GM12872 (cell line): ENCODE results near the gene GPR153.

Experiments
- TF ChIP-seq, protein P1 (sequence below): IDR thresholded peaks from 3 replicates; pipeline ENCODE4 v1.5.1; 2011; ENCODE audit warnings: low read depth, mild to moderate bottlenecking, low read length, moderate library complexity; ENCODE audit not compliant: insufficient read depth

The GPR153 gene

DNA sequence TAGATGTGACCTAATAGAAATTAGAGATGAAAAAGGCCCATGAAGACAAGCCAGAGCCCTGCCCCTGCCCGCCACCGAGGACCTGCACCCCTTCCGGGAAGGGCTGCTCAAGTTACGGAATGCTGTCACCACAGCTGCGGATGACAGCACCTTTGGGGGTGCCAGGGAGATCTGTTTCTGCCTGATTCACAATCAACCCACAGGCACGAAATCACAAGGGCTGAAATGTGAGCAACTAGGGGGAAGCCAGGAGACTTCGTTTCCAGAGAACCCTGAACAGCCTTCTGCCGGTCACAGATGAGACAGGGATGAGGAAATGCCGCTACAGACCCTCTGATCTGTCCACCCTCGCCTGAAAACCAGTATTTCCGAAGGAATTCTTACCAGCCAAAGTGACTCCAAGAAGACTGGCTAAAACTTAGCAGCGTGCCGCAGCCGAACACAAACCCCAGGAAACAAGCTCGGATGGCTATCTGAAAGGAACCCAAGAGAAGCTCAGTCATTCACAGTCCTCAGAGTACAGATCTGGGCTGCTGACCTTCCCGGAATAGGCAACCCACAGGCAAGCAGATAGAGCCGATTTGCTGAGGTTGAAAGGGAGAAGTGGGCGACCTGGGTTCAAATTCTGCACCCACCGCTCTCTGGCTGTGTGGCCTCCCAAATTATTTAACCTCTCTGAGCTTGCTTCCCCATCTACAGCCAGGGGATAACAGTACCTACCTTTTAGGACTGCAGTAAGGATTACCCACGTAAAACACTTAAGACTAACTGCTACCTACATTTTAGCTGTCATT, 26.2 kb downstream of the GPR153 start:
- TF ChIP-seq, protein P1, sequence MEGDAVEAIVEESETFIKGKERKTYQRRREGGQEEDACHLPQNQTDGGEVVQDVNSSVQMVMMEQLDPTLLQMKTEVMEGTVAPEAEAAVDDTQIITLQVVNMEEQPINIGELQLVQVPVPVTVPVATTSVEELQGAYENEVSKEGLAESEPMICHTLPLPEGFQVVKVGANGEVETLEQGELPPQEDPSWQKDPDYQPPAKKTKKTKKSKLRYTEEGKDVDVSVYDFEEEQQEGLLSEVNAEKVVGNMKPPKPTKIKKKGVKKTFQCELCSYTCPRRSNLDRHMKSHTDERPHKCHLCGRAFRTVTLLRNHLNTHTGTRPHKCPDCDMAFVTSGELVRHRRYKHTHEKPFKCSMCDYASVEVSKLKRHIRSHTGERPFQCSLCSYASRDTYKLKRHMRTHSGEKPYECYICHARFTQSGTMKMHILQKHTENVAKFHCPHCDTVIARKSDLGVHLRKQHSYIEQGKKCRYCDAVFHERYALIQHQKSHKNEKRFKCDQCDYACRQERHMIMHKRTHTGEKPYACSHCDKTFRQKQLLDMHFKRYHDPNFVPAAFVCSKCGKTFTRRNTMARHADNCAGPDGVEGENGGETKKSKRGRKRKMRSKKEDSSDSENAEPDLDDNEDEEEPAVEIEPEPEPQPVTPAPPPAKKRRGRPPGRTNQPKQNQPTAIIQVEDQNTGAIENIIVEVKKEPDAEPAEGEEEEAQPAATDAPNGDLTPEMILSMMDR: no peak

DNA sequence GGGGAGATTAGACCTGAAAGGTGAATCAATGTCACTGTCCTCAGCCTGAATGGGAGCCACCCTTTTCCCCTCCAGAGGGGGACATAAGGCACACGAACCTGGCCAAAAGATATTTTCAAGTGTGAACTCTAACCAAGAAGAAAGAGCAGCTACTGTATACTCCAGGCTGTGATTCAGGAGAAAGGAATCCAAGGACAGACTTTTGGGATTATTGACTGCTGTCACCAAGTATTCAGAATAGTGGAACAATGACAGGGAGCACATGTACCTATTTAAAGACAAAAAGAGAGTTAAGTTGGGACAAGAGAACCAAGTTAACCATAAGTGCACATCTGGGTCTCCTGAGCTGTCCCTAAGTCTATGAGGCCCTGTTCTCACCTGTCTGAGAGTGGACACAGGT, 27.5 kb downstream of the GPR153 start:
- TF ChIP-seq, protein P1: no peak

DNA sequence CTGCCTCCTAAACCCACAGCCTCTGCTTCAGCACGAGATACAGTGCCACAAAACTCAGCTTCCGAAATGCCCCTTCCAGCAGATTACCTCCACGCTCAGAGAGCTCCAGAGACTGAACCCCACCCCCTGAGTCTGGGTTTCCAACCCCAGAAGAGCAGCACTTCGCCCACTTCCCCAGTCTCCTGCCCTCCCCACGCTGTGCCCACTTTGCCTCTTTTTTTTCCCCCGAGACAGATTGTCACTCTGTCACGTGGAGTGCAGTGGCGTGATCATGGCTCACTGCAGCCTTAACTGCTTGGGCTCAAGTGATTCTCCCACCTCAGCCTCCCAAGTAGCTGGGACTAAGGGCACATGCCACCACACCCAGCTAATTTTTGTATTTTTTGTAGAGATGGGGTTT, 35.2 kb downstream of the GPR153 start:
- TF ChIP-seq, protein P1: no peak

DNA sequence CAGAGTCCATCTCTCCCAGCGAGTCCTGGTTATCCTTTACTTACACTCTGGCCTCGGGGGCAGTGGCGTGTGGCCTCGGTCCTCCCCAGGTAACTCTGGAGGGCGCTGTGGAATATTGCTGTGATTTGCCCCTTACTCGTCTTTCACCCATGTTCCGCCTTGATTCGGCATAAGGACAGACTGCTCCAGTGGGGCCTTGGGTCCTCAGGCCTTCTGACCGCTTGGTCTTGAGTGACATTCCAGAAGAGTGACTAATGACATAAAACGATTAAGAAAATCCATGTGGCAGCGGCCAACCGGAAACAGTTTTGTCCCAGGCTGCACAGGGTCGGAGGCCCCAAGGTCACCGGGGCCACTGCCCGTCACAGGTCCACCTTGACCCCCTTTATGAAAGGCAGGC, 36.2 kb downstream of the GPR153 start:
- TF ChIP-seq, protein P1: no peak

DNA sequence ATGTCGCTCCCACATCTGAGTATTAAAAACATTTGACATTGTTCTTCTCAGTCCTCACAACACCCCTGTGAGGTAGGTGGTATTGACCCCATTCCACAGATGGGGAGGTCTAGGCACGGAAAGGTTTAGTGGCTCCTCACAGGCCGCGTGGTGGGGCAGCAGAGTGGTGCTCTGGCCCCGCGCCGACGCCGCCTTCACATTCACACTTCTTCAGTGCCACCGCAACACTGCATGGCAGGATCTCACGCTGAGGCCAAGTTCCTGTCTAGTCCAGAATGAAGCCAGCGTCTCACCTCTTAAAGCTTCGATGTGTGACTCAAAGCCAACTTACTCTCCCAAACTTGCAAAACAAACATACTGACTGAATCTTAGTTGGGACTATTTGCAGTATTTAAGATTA, 37.3 kb downstream of the GPR153 start:
- TF ChIP-seq, protein P1: no peak

DNA sequence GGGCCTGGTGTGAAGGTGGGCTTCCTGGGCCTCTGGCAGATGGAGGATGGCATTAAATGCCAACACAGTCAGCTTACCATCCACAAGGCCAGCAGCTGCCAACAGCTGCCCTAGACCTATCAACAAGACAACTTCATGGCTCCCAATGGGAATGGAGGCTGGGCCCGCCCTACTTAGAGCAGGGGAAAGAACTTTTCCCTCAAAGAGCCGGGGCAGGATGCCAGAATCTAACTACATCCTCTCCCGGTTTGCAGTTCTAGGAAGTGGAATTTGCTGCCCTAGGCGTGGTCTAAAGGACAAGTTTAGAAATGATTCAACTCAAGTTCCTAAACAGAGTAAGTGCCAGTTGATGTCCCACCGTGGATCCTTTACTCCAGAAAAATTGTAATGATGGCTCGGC, 38.3 kb downstream of the GPR153 start:
- TF ChIP-seq, protein P1: no peak

DNA sequence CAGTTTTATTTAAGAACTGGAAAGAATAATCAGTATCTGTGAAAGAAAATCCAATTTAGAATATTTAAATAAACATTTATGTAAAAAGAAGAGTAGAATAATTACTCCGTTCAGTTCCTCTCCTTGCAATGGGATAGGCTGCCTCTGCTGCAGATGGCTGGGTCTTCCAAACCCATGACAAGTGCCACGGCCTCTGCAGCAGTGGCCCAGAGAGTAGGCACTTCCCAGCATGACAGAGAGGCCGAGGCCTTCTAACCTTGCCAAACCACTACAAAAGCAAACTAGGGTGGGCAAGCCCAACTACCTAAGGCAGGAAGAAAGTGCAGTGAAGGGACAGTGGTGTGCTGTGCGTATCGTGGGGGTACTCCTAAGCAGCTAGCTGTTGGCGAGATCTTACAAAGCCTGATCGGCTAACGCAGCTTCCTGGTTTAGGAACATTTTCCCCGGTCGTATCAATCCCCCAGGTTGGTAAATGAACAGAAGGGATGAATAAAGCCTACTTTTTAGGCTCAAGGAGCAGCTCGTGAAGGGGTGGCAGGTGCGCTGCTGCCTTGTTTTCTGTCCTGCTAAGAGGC, 39.6 kb downstream of the GPR153 start:
- TF ChIP-seq, protein P1: no peak
